Gastroesophageal sphincter (tissue), 4 donors: ENCODE measurements around the gene ZNHIT2. TPM values are rescaled to one million over a fixed set of nuclear protein-coding genes. Genes with fewer than 3 reads are reported as not detected.

ENCODE experiments used
- ATAC-seq: fragments of 150-250 bp; one replicate; pipeline ENCODE4 v1.9.1; 2016; ENCODE audit warnings: mild to moderate bottlenecking, moderate library complexity
- H3K27ac ChIP-seq, 4 donors: fragments of 200-600 bp; sonication (generic) in 3 of 4; 1 replicate in 3 of 4; 2 replicates in 1 of 4; pipeline ENCODE4 v1.5.1; 2016 to 2019
- H3K27me3 ChIP-seq: fragments of 200-600 bp; sonication (generic); one replicate; pipeline ENCODE4 v1.5.1; 2019
- H3K36me3 ChIP-seq, 2 donors: fragments of 200-600 bp; sonication (generic); one replicate each; pipeline ENCODE4 v1.5.1; 2019; ENCODE audit warnings: control low read depth in 1 of 2
- H3K4me1 ChIP-seq, 3 donors: fragments of 200-600 bp; sonication (generic); 1 replicate in 2 of 3; 2 replicates in 1 of 3; pipeline ENCODE4 v1.5.1; 2016 to 2019; ENCODE audit warnings: control low read depth in 2 of 3
- H3K4me3 ChIP-seq, 2 donors: fragments of 200-600 bp; sonication (generic); one replicate each; pipeline ENCODE4 v1.5.1; 2019; ENCODE audit warnings: mild to moderate bottlenecking in 1 of 2, moderate library complexity in 1 of 2
- H3K9me3 ChIP-seq, 3 donors: fragments of 200-600 bp; sonication (generic); one replicate each; pipeline ENCODE4 v1.5.1; 2017 to 2019; ENCODE audit warnings: control low read depth in 2 of 3
- EP300 ChIP-seq: sonication (generic); formaldehyde crosslinking; IDR thresholded peaks from one replicate; pipeline ENCODE4 v1.6.1; 2017; ENCODE audit warnings: antibody characterized with exemption, mild to moderate bottlenecking
- POLR2A ChIP-seq, 2 donors: fragments of 450-650 bp; IDR thresholded peaks; one replicate each; pipeline ENCODE4 v1.6.1; 2017; ENCODE audit warnings: antibody characterized with exemption in 2 of 2, mild to moderate bottlenecking in 2 of 2, moderate library complexity in 1 of 2
- POLR2AphosphoS5 ChIP-seq: sonication (generic); formaldehyde crosslinking; IDR thresholded peaks from one replicate; pipeline ENCODE4 v1.6.1; 2017; ENCODE audit warnings: antibody characterized with exemption
- WGBS, 2 donors: methylation state at CpG; one replicate each; pipeline ENCODE4 v1.1.5; 2018; ENCODE audit warnings: low coverage in 1 of 2; 5-methylcytosine and 5-hydroxymethylcytosine counted together
- total RNA-seq, 4 donors: library from RNA; depleted of rRNA; stranded (reverse); fragments of >200 nt; gene quantifications; one replicate each; pipeline ENCODE4 v1.1.0, GENCODE V29; 2016
- TF ChIP-seq, protein P1 (sequence below), 4 experiments: fragments of 200-600 bp in 2 of 4; fragments of 450-650 bp in 2 of 4; sonication (generic) in 1 of 4; IDR thresholded peaks; one replicate each; pipeline ENCODE4 v1.5.1; 2017 to 2019; ENCODE audit warnings: antibody characterized with exemption in 4 of 4, mild to moderate bottlenecking in 2 of 4, moderate library complexity in 2 of 4

The ZNHIT2 gene
- total RNA-seq, 4 donors from 2014 or later, result 13.6 to 19.1 (median 15.4) TPM

DNA sequence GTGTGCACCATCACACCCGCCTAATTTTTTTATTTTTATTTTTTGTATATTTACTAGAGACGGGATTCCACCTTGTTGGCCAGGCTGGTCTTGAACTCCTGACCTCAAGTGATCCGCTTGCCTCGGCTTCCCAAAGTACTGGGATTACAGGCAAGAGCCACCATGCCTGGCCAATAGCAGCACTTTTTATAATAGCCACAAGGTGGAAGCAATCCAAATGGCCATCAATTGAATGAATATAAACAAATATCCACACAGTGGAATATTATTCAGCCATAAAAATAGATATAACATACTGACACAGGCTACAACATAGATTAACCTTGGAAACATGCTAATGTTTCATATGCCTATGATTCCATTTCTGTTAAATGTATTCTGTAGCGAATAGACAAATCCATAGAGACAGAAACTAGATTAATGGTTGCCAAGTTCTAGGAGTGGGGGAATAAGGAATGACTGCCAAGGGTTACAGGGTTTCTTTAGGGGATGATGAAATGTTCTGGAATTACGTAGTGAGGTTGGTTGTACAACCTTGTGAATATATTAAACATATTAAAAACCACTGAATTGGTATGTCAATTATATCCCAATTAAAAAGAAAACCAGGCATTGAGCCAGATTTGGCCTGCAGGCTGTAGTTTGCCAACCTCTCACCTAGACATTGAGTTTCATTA, 16.7 kb downstream of the ZNHIT2 start:
- TF ChIP-seq POLR2A (IDR thresholded peaks at IDR 0.05) (no peak), EP300 (no peak), POLR2AphosphoS5 (no peak)
- TF ChIP-seq, protein P1, sequence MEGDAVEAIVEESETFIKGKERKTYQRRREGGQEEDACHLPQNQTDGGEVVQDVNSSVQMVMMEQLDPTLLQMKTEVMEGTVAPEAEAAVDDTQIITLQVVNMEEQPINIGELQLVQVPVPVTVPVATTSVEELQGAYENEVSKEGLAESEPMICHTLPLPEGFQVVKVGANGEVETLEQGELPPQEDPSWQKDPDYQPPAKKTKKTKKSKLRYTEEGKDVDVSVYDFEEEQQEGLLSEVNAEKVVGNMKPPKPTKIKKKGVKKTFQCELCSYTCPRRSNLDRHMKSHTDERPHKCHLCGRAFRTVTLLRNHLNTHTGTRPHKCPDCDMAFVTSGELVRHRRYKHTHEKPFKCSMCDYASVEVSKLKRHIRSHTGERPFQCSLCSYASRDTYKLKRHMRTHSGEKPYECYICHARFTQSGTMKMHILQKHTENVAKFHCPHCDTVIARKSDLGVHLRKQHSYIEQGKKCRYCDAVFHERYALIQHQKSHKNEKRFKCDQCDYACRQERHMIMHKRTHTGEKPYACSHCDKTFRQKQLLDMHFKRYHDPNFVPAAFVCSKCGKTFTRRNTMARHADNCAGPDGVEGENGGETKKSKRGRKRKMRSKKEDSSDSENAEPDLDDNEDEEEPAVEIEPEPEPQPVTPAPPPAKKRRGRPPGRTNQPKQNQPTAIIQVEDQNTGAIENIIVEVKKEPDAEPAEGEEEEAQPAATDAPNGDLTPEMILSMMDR (IDR thresholded peaks at IDR 0.05), result no peak
- WGBS, 2 donors, result 71 to 79% methylated on average over 4 to 5 of the region's 6 CpGs
- Histone ChIP-seq H3K9me3 (no peaks in the 10 kb centered on the region), H3K4me1 (peaks cover 0 to 52% (median 10%) of the 10 kb centered on the region in 3 donors), H3K27me3 (no peaks in the 10 kb centered on the region), H3K36me3 (peaks cover 0 to 49% of the 10 kb centered on the region in 2 donors), H3K4me3 (no peak overlapping the region), H3K27ac (peak overlapping the region in 1 of 4 donors; percentile 16)
- no peak for ATAC-seq

DNA sequence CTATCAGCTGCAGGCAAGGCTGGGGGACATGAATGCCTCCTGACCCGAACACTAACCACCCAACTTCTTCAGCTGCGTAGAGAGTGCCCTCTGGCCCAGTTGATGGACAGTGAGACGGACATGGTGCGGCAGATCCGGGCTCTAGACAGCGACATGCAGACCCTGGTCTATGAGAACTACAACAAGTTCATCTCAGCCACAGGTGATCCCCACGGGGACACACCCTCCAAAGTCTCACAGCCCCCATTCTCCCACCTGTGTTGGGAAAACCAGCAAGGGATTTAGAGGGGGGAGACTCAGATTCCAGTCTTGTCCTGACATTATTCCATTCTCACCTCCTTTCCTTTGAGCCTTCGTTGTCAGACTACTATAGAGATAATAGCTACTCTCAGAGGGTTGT, 20.6 kb downstream of the ZNHIT2 start:
- peaks cover 0 to 36% (median 13%) of the 10 kb centered on the region in 3 donors for H3K4me1 ChIP-seq
- ATAC-seq, result no peak
- peaks cover 0 to 26% of the 10 kb centered on the region in 2 donors for H3K36me3 ChIP-seq
- peak overlapping the region; percentile 87 to 93 for H3K4me3 ChIP-seq
- H3K9me3 ChIP-seq, result no peaks in the 10 kb centered on the region
- peak overlapping the region; percentile 77 to 95 (median 90) for H3K27ac ChIP-seq
- WGBS, 2 donors, result 27 to 47% methylated on average over 4 to 8 of the region's 8 CpGs
- no peak for TF ChIP-seq POLR2AphosphoS5
- TF ChIP-seq POLR2A (IDR thresholded peaks at IDR 0.05), result no peak
- TF ChIP-seq, protein P1 (IDR thresholded peaks at IDR 0.05), result no peak
- no peak for TF ChIP-seq EP300
- H3K27me3 ChIP-seq, result no peaks in the 10 kb centered on the region

DNA sequence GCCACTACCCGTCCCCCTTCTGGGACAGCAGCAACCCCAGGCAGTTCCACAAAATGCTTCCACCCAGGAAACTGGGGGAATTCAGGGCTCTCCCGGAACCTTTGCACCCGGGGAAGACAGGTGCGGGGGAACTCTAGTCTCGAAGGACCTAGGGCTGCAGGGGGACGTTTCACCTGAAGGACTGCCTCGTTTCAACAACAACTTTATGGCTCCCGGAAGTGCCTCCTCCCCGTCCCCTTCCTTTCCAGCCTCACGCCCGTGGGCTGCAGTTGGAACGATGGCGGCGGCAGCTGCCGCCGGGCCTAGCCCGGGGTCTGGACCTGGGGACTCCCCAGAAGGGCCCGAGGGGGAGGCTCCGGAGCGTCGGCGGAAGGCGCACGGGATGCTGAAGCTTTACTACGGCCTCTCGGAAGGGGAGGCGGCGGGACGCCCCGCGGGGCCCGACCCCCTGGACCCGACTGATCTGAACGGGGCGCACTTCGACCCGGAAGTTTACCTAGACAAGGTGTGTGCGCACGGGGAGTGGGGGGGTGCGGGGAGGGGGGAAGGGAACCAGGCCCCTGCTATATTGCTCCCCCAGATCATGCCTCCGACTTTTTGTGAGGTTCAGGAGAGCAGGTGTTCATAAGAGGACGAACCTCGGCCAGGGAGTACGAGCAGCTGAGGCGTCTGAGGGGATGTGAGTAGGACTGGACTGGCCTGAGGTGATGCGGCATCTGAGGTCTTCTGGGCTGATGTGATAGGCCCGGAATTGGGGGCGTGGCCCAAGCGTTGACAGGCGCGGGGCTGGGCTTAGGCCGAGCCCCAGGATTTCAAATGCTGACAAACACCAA, 21.3 kb downstream of the ZNHIT2 start, which contains the start of gene VPS51:
Gene VPS51, plus strand, starts transcription at position 241 of the 833 bp plus-strand sequence. Its CDS starts 37 bp downstream, at position 278.
- ATAC-seq, result peak; percentile 96
- Histone ChIP-seq H3K36me3 (peaks cover 0 to 26% of the 10 kb centered on the region in 2 donors), H3K27ac (peak within 1 kb of the TSS; percentile 77 to 95 (median 90)), H3K27me3 (no peaks in the 10 kb centered on the region), H3K9me3 (no peaks in the 10 kb centered on the region), H3K4me3 (peak within 1 kb of the TSS; percentile 87 to 93), H3K4me1 (peaks cover 0 to 30% (median 13%) of the 10 kb centered on the region in 3 donors)
- 0% methylated on average over 9 of the region's 52 CpGs; no CpG with 5 or more reads in 1 of the 2 donors for WGBS, 2 donors
- TF ChIP-seq POLR2AphosphoS5 (peak; percentile 90), POLR2A (IDR thresholded peaks at IDR 0.05) (peak; percentile 37 to 66), EP300 (no peak)
- TF ChIP-seq, protein P1 (IDR thresholded peaks at IDR 0.05), result peak in 2 of 4 experiments; percentile 26 to 42

DNA sequence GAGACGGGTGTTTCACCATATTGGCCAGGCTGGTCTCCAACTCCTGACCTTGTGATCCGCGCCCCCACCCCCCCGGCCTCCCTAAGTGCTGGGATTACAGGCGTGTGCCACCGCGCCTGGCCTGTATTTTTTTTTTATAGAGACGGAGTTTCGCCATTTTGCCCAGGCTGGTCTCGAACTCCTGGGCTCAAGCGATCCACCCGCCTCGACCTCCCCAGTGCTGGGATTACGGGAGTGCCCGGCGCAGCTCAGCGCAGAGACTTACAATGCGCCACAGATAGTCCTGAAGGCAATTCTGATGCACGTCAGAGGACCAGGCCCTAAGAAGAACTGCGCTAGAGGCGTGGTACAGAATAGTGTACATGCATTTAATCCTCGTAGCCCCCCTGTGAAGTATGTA, 22.1 kb downstream of the ZNHIT2 start:
- 67 to 81% methylated on average over 4 to 11 of the region's 22 CpGs for WGBS, 2 donors
- no peak for TF ChIP-seq POLR2AphosphoS5
- no peak for TF ChIP-seq POLR2A (IDR thresholded peaks at IDR 0.05)
- TF ChIP-seq, protein P1 (IDR thresholded peaks at IDR 0.05), result no peak
- H3K27ac ChIP-seq, result peak overlapping the region in 3 of 4 donors; percentile 88 to 95 (median 91)
- peaks cover 0 to 26% (median 13%) of the 10 kb centered on the region in 3 donors for H3K4me1 ChIP-seq
- peaks cover 0 to 26% of the 10 kb centered on the region in 2 donors for H3K36me3 ChIP-seq
- H3K9me3 ChIP-seq, result no peaks in the 10 kb centered on the region
- ATAC-seq, result no peak
- peak overlapping the region in 1 of 2 donors; percentile 93 for H3K4me3 ChIP-seq
- H3K27me3 ChIP-seq, result no peaks in the 10 kb centered on the region
